ENCODE data around the gene LXN. TPM values are rescaled to one million over a fixed set of nuclear protein-coding genes. Genes with fewer than 3 reads are reported as not detected.

The LXN gene
- total and polyA plus RNA-seq, 2 of the 8 experiments (the other 6 are each of a cell fraction or from before 2014, with no cell fraction given) = 3.2 to 4.7 TPM

DNA sequence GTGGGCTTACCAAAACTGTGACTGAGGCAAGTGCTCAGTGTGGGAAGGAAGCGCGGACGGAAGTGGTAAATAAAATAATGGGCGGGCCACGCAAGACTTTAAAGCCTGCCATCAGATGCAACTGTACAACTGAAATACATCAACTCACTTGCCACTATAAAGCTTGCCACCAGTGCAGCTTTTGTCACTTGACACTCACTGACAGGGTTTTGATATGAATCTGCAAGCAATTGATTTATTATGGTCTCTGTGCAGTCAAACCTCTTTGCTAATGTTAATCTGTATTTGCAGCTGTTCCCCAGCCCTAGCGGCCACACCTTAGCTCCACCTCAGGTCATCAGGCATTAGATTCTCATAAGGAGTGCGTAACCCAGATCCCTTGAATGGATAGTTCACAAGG is 30.4 kb downstream of the LXN start:
- Histone ChIP-seq H2AFZ (ENCODE audit: low read length) (no peak overlapping the region), H3K18ac (ENCODE audit: extremely low read depth, low read length) (no peak overlapping the region), H2BK12ac (ENCODE audit: low read depth, low read length) (no peak overlapping the region), H3K79me1 (ENCODE audit: low read depth, low read length) (no peaks in the 10 kb centered on the region), H2BK5ac (ENCODE audit: low read depth, low read length) (no peak overlapping the region), H3K23me2 (ENCODE audit: low read depth, low read length) (no peaks in the 10 kb centered on the region), H3K4me2 (ENCODE audit: insufficient read depth in 1 of 2, low read depth in 2 of 2, low read length in 2 of 2) (no peak overlapping the region), H3K9ac (replicated peaks in 1 of 4; ENCODE audit: extremely low read depth in 1 of 4, low read depth in 3 of 4, low read length in 3 of 4) (no peak overlapping the region), H4K91ac (replicated peaks; ENCODE audit: insufficient read length, low read length) (no peak overlapping the region), H3K4me3 (ENCODE audit: extremely low read depth in 1 of 4, insufficient read depth in 2 of 4, low read depth in 3 of 4, low read length in 4 of 4) (no peak overlapping the region), H3K79me2 (ENCODE audit: control insufficient read depth in 1 of 2, insufficient read depth in 2 of 2, low read length in 2 of 2) (peaks cover 0 to 25% of the 10 kb centered on the region in 2 experiments; a peak in 3 of 4 replicates), H3K9me3 (ENCODE audit: insufficient read depth in 2 of 2, low read depth in 1 of 2, low read length in 1 of 2) (no peaks in the 10 kb centered on the region), H4K20me1 (replicated peaks in 1 of 2; ENCODE audit: control insufficient read depth in 1 of 2, insufficient read depth in 2 of 2, low read length in 2 of 2) (no peaks in the 10 kb centered on the region), H2BK15ac (ENCODE audit: low read length) (no peak overlapping the region), H2BK20ac (ENCODE audit: low read length) (no peak overlapping the region), H3K27me3 (replicated peaks in 1 of 4; ENCODE audit: control insufficient read depth in 3 of 4, extremely low read depth in 1 of 4, insufficient read depth in 3 of 4, low read length in 3 of 4) (no peaks in the 10 kb centered on the region), H3K4ac (replicated peaks; ENCODE audit: insufficient read length, low read depth, low read length) (no peak overlapping the region), H3K23ac (ENCODE audit: insufficient read length) (no peak overlapping the region), H4K5ac (ENCODE audit: insufficient read length, low read depth, low read length) (no peak overlapping the region), H3K36me3 (ENCODE audit: control insufficient read depth in 2 of 4, insufficient read depth in 4 of 4, low read length in 3 of 4) (peaks cover 0 to 4% (median 3%) of the 10 kb centered on the region in 4 experiments; a peak in 3 of 8 replicates), H4K8ac (ENCODE audit: extremely low read depth, insufficient read depth, low read length) (no peak overlapping the region), H3K27ac (ENCODE audit: low read depth, low read length) (no peak overlapping the region), H3K14ac (ENCODE audit: insufficient read length) (no peak overlapping the region), H3K56ac (replicated peaks; ENCODE audit: insufficient read length, low read depth, low read length) (no peak overlapping the region), H3K4me1 (replicated peaks in 1 of 4; ENCODE audit: control insufficient read depth in 3 of 4, insufficient read depth in 4 of 4, low read length in 3 of 4) (no peaks in the 10 kb centered on the region), H2BK120ac (replicated peaks; ENCODE audit: low read depth, low read length) (no peak overlapping the region), H2AK5ac (ENCODE audit: low read depth, low read length) (no peak overlapping the region)
- ChIA-PET POLR2A (ENCODE audit: partially characterized antibody) (interaction anchor here (0.9 kb wide), 2 partner anchors 46 to 60 kb away, joined by 3 to 5 read pairs; no protein-coding TSS in a partner anchor), CTCF (ENCODE audit: partially characterized antibody) (interaction anchor here (0.7 to 1.7 kb wide), 6 partner anchors 16 to 102 kb away, joined by 3 to 9 read pairs (median 3); no protein-coding TSS in a partner anchor)
- FAIRE-seq = no peak
- DNase-seq (ENCODE audit: low read depth in 1 of 2, low spot score in 2 of 2) = no peak
- 94% methylated on average over 7 of the region's 7 CpGs; no CpG with 5 or more reads in 1 of the 2 experiments for WGBS, 2 experiments (ENCODE audit: extremely low coverage in 1 of 2, insufficient coverage in 1 of 2, insufficient read length in 1 of 2, insufficient replicate concordance in 2 of 2, low coverage in 1 of 2, low lambda C conversion rate in 2 of 2, missing lambda C conversion rate in 1 of 2)
- TF ChIP-seq BCL11A (IDR thresholded peaks at IDR 0.05; ENCODE audit: low read depth in 2 of 2, low read length in 2 of 2) = no peak
- TF ChIP-seq TAF7 (optimal IDR thresholded peaks at IDR 0.05; ENCODE audit: borderline replicate concordance, low read depth, low read length) = no peak
- TF ChIP-seq POU5F1 (IDR thresholded peaks at IDR 0.05; ENCODE audit: low read depth, low read length) = no peak
- TF ChIP-seq, protein P1, sequence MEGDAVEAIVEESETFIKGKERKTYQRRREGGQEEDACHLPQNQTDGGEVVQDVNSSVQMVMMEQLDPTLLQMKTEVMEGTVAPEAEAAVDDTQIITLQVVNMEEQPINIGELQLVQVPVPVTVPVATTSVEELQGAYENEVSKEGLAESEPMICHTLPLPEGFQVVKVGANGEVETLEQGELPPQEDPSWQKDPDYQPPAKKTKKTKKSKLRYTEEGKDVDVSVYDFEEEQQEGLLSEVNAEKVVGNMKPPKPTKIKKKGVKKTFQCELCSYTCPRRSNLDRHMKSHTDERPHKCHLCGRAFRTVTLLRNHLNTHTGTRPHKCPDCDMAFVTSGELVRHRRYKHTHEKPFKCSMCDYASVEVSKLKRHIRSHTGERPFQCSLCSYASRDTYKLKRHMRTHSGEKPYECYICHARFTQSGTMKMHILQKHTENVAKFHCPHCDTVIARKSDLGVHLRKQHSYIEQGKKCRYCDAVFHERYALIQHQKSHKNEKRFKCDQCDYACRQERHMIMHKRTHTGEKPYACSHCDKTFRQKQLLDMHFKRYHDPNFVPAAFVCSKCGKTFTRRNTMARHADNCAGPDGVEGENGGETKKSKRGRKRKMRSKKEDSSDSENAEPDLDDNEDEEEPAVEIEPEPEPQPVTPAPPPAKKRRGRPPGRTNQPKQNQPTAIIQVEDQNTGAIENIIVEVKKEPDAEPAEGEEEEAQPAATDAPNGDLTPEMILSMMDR (IDR thresholded peaks at IDR 0.05; ENCODE audit: control extremely low read depth in 1 of 3, insufficient read depth in 1 of 3, low read depth in 1 of 3, low read length in 3 of 3) = no peak
- no peak for TF ChIP-seq TBP (IDR thresholded peaks at IDR 0.05; ENCODE audit: low read depth, low read length)
- no peak for TF ChIP-seq CHD2 (IDR thresholded peaks at IDR 0.05; ENCODE audit: low read length)
- TF ChIP-seq HDAC2 (IDR thresholded peaks at IDR 0.05; ENCODE audit: borderline replicate concordance in 1 of 2, low read depth in 2 of 2, low read length in 2 of 2) = no peak
- TF ChIP-seq, protein P2, sequence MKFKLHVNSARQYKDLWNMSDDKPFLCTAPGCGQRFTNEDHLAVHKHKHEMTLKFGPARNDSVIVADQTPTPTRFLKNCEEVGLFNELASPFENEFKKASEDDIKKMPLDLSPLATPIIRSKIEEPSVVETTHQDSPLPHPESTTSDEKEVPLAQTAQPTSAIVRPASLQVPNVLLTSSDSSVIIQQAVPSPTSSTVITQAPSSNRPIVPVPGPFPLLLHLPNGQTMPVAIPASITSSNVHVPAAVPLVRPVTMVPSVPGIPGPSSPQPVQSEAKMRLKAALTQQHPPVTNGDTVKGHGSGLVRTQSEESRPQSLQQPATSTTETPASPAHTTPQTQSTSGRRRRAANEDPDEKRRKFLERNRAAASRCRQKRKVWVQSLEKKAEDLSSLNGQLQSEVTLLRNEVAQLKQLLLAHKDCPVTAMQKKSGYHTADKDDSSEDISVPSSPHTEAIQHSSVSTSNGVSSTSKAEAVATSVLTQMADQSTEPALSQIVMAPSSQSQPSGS (IDR thresholded peaks at IDR 0.05; ENCODE audit: low read length) = no peak
- no peak for TF ChIP-seq SAP30 (IDR thresholded peaks at IDR 0.05; ENCODE audit: insufficient read depth, insufficient replicate concordance, low read length)

Measured in H1 (cell line).